B cell (primary cell): ENCODE measurements around the gene CLASP1. TPM values are rescaled to one million over a fixed set of nuclear protein-coding genes. Genes with fewer than 3 reads are reported as not detected.

Source experiments
- ATAC-seq: fragments of 200-7000 bp; cut with Tn5 transposase; one replicate; pipeline ENCODE4 v1.10.0; 2021; ENCODE audit warnings: low read depth, mild to moderate bottlenecking, moderate number of reproducible peaks, moderate library complexity
- CTCF ChIA-PET: fragments of 350-600 bp; sonication (Branson Sonifier 250); formaldehyde crosslinking; loops from one replicate; lab custom pipeline; 2021; ENCODE audit warnings: antibody characterized with exemption, inconsistent platforms; lab: Charles Lee
- POLR2A ChIA-PET: fragments of 350-600 bp; sonication (Branson Sonifier 250); formaldehyde crosslinking; loops from one replicate; lab custom pipeline; 2021; ENCODE audit warnings: antibody characterized with exemption; lab: Charles Lee
- DNase-seq: peaks from one replicate; pipeline ENCODE4 v3.0.0; 2013
- H2AFZ ChIP-seq: 2 replicates; pipeline ENCODE4 v1.6.1; 2012; ENCODE audit warnings: mild to moderate bottlenecking, low read depth, low read length; ENCODE audit not compliant: insufficient read depth, poor library complexity, severe bottlenecking
- H3K27ac ChIP-seq, 2 donors: 1 replicate in 1 of 2; 2 replicates in 1 of 2; pipeline ENCODE4 v1.5.1; 2012 to 2013; ENCODE audit warnings: low read length in 2 of 2, mild to moderate bottlenecking in 2 of 2, moderate library complexity in 1 of 2
- H3K27me3 ChIP-seq, 4 experiments: fragments of 200-600 bp in 1 of 4; sonication (generic) in 1 of 4; replicated peaks in 1 of 4; 1 replicate in 2 of 4; 2 replicates in 2 of 4; pipeline versions ENCODE4 v1.6.1 to v1.7.0; 2013 to 2016; ENCODE audit warnings: low read length in 3 of 4, mild to moderate bottlenecking in 2 of 4, mixed read lengths in 1 of 4, moderate library complexity in 1 of 4; ENCODE audit not compliant: insufficient read depth in 4 of 4, control insufficient read depth in 3 of 4; ENCODE audit errors: control extremely low read depth in 1 of 4
- H3K36me3 ChIP-seq, 2 experiments: replicated peaks in 1 of 2; 1 replicate in 1 of 2; 2 replicates in 1 of 2; pipeline versions ENCODE4 v1.6.1 to v1.7.1; 2013; ENCODE audit warnings: low read length in 1 of 2; ENCODE audit not compliant: insufficient read depth in 2 of 2, control insufficient read depth in 1 of 2; ENCODE audit errors: control extremely low read depth in 1 of 2, extremely low read depth in 1 of 2
- H3K4me1 ChIP-seq, 2 donors: fragments of 200-600 bp in 1 of 2; sonication (generic) in 1 of 2; 1 replicate in 1 of 2; 2 replicates in 1 of 2; pipeline versions ENCODE4 v1.5.1 to v1.6.1; 2013 to 2017; ENCODE audit warnings: low read length in 2 of 2; ENCODE audit not compliant: control insufficient read depth in 2 of 2, insufficient read depth in 2 of 2
- H3K4me2 ChIP-seq: replicated peaks from 2 replicates; pipeline ENCODE3; 2012; ENCODE audit warnings: mild to moderate bottlenecking, low read depth, low read length; ENCODE audit not compliant: poor library complexity, severe bottlenecking
- H3K4me3 ChIP-seq, 5 experiments: fragments of 200-600 bp in 1 of 5; sonication (generic) in 1 of 5; 1 replicate in 3 of 5; 2 replicates in 2 of 5; pipeline versions ENCODE4 v1.5.1 to v1.7.0; 2011 to 2016; ENCODE audit warnings: low read length in 4 of 5, mild to moderate bottlenecking in 4 of 5, low read depth in 2 of 5, control low read depth in 1 of 5, moderate library complexity in 1 of 5; ENCODE audit not compliant: insufficient read depth in 1 of 5; ENCODE audit errors: control extremely low read depth in 1 of 5, extremely low read depth in 1 of 5
- H3K79me2 ChIP-seq: fragments of 200-600 bp; sonication (generic); one replicate; pipeline ENCODE4 v1.6.0; 2016; ENCODE audit warnings: low read length; ENCODE audit not compliant: control insufficient read depth, insufficient read depth
- H3K9ac ChIP-seq: fragments of 200-600 bp; sonication (generic); 2 replicates; pipeline ENCODE4 v1.6.1; 2017; ENCODE audit warnings: mild to moderate bottlenecking, low read length, moderate library complexity
- H3K9me3 ChIP-seq, 3 donors: one replicate each; pipeline versions ENCODE4 v1.6.1 to v1.7.1; 2013; ENCODE audit warnings: low read length in 2 of 3; ENCODE audit not compliant: control insufficient read depth in 2 of 3, insufficient read depth in 1 of 3; ENCODE audit errors: control extremely low read depth in 1 of 3
- H4K20me1 ChIP-seq: 2 replicates; pipeline ENCODE4 v1.6.0; 2012; ENCODE audit warnings: mild to moderate bottlenecking, low read length; ENCODE audit not compliant: insufficient read depth, control insufficient read depth, poor library complexity, severe bottlenecking
- H3K27ac Mint-ChIP-seq: one replicate; pipeline ENCODE4 v1.8.0; 2021; ENCODE audit warnings: mixed read lengths
- H3K27me3 Mint-ChIP-seq: one replicate; pipeline ENCODE4 v1.8.0; 2021; ENCODE audit warnings: mixed read lengths
- H3K4me1 Mint-ChIP-seq: one replicate; pipeline ENCODE4 v1.8.0; 2021; ENCODE audit warnings: mixed read lengths
- H3K4me3 Mint-ChIP-seq: one replicate; pipeline ENCODE4 v1.8.0; 2021; ENCODE audit warnings: mixed read lengths
- H3K9me3 Mint-ChIP-seq: one replicate; pipeline ENCODE4 v1.8.0; 2022; ENCODE audit warnings: mixed read lengths; ENCODE audit not compliant: insufficient read depth
- EZH2 ChIP-seq: IDR thresholded peaks from 2 replicates; pipeline ENCODE4 v1.6.1; 2012; ENCODE audit warnings: borderline replicate concordance, low read depth, mild to moderate bottlenecking, moderate library complexity, low read length; ENCODE audit not compliant: insufficient read depth, poor library complexity, severe bottlenecking
- WGBS: methylation state at CpG from one replicate; pipeline ENCODE4 v1.1.5; 2013; ENCODE audit warnings: missing lambda C conversion rate; ENCODE audit not compliant: insufficient coverage; 5-methylcytosine and 5-hydroxymethylcytosine counted together
- intact Hi-C: fragments of 100-400 bp; cut with micrococcal nuclease; formaldehyde crosslinking; loops from one replicate; pipeline ENCODE4 v1.10.0; 2022
- polyA plus RNA-seq: library from polyadenylated mRNA; depleted of rRNA; stranded (reverse); fragments of >200 nt; gene quantifications from 2 replicates; pipeline ENCODE4 v1.2.3, GENCODE V29; 2012
- total RNA-seq, 2 donors: library from RNA; stranded (reverse); fragments of 120-200 nt in 1 of 2; gene quantifications; 1 replicate in 1 of 2; 2 replicates in 1 of 2; pipeline versions ENCODE4 v1.2.3 to v1.2.4, GENCODE V29; 2013 to 2022
- TF ChIP-seq, protein P1 (sequence below): fragments of 200-600 bp; IDR thresholded peaks from one replicate; pipeline ENCODE4 v1.8.0; 2022; ENCODE audit warnings: antibody characterized with exemption, mild to moderate bottlenecking

CLASP1 gene
- total and polyA plus RNA-seq, 2 donors (not counting 1 experiment from before 2014, with no cell fraction given): 8.7 to 88.0 TPM

- CTCF ChIA-PET: no interaction called here
- POLR2A ChIA-PET: no interaction called here
- no peak overlapping the region for H2AFZ ChIP-seq
- H3K27me3 ChIP-seq: peaks cover 0 to 2% (median 0%) of the 10 kb centered on the region in 4 experiments
- H3K4me3 Mint-ChIP-seq: no peak overlapping the region
- H3K9me3 ChIP-seq: no peaks in the 10 kb centered on the region
- TF ChIP-seq EZH2: no peak
- TF ChIP-seq, protein P1, sequence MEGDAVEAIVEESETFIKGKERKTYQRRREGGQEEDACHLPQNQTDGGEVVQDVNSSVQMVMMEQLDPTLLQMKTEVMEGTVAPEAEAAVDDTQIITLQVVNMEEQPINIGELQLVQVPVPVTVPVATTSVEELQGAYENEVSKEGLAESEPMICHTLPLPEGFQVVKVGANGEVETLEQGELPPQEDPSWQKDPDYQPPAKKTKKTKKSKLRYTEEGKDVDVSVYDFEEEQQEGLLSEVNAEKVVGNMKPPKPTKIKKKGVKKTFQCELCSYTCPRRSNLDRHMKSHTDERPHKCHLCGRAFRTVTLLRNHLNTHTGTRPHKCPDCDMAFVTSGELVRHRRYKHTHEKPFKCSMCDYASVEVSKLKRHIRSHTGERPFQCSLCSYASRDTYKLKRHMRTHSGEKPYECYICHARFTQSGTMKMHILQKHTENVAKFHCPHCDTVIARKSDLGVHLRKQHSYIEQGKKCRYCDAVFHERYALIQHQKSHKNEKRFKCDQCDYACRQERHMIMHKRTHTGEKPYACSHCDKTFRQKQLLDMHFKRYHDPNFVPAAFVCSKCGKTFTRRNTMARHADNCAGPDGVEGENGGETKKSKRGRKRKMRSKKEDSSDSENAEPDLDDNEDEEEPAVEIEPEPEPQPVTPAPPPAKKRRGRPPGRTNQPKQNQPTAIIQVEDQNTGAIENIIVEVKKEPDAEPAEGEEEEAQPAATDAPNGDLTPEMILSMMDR: no peak
- WGBS: 92% methylated on average over 8 of the region's 15 CpGs
- H3K4me1 ChIP-seq: no peaks in the 10 kb centered on the region
- no peak for ATAC-seq
- H3K9me3 Mint-ChIP-seq: no peaks in the 10 kb centered on the region
- no peaks in the 10 kb centered on the region for H3K36me3 ChIP-seq
- H3K79me2 ChIP-seq: no peaks in the 10 kb centered on the region
- no peak overlapping the region for H3K27ac Mint-ChIP-seq
- no peak overlapping the region for H3K27ac ChIP-seq
- H4K20me1 ChIP-seq: no peaks in the 10 kb centered on the region
- no peak overlapping the region for H3K4me3 ChIP-seq
- no peak overlapping the region for H3K4me2 ChIP-seq
- intact Hi-C loops: no loop called here
- no peak for DNase-seq
- no peaks in the 10 kb centered on the region for H3K4me1 Mint-ChIP-seq
- peaks cover 5% of the 10 kb centered on the region for H3K27me3 Mint-ChIP-seq
- no peak overlapping the region for H3K9ac ChIP-seq
Observed at GRCh38 chr2:121330921-121331320, 318.3 kb downstream of the CLASP1 start.

GRCh38 chr2:121329786-121330185 lies 319.5 kb downstream of the CLASP1 start:
- H3K9me3 ChIP-seq: no peaks in the 10 kb centered on the region
- WGBS: 97% methylated on average over 5 of the region's 6 CpGs
- no peaks in the 10 kb centered on the region for H4K20me1 ChIP-seq
- H3K79me2 ChIP-seq: no peaks in the 10 kb centered on the region
- no peaks in the 10 kb centered on the region for H3K9me3 Mint-ChIP-seq
- no peak for TF ChIP-seq EZH2
- TF ChIP-seq, protein P1: no peak
- no peak overlapping the region for H3K4me3 Mint-ChIP-seq
- no peaks in the 10 kb centered on the region for H3K4me1 ChIP-seq
- H3K36me3 ChIP-seq: no peaks in the 10 kb centered on the region
- H3K9ac ChIP-seq: no peak overlapping the region
- H3K4me3 ChIP-seq: no peak overlapping the region
- no peak overlapping the region for H3K4me2 ChIP-seq
- DNase-seq: no peak
- no peak overlapping the region for H3K27ac ChIP-seq
- no peak overlapping the region for H2AFZ ChIP-seq
- POLR2A ChIA-PET: no interaction called here
- intact Hi-C loops: no loop called here
- peaks cover 9% of the 10 kb centered on the region for H3K27me3 Mint-ChIP-seq
- peaks cover 0 to 2% (median 0%) of the 10 kb centered on the region in 4 experiments for H3K27me3 ChIP-seq
- H3K4me1 Mint-ChIP-seq: no peaks in the 10 kb centered on the region
- CTCF ChIA-PET: no interaction called here
- H3K27ac Mint-ChIP-seq: no peak overlapping the region
- ATAC-seq: no peak
